Spleen (tissue), 7 donors: Measurements from ENCODE around the gene EI24.

Experiments used
- POLR2A ChIP-seq, 3 donors: fragments of 450-650 bp; IDR thresholded peaks; one replicate each; pipeline ENCODE4 v1.5.1; 2017; ENCODE audit warnings: antibody characterized with exemption in 3 of 3, mild to moderate bottlenecking in 1 of 3
- POLR2AphosphoS5 ChIP-seq, 3 donors: sonication (generic); formaldehyde crosslinking; IDR thresholded peaks; one replicate each; pipeline ENCODE4 v1.5.1; 2017; ENCODE audit warnings: antibody characterized with exemption in 3 of 3
- TF ChIP-seq, protein P1 (sequence below), 11 experiments: fragments of 200-600 bp in 7 of 11; fragments of 450-650 bp in 4 of 11; sonication (generic) in 4 of 11; IDR thresholded peaks in 8 of 11; conservative IDR thresholded peaks in 3 of 11; 1 replicate in 7 of 11; 2 replicates in 4 of 11; pipeline versions ENCODE4 v1.4.0 to v1.8.0; 2016 to 2021; ENCODE audit warnings: antibody characterized with exemption in 11 of 11, inconsistent platforms in 4 of 11, mild to moderate bottlenecking in 1 of 11
- donor health status: DM: no; HTN: no; CAD: no; lungs with moderate emphysema.
- donor health status: DM: no; HTN: no; CAD: no.
- donor health status: DM: no; HTN: no; CAD: no.

DNA sequence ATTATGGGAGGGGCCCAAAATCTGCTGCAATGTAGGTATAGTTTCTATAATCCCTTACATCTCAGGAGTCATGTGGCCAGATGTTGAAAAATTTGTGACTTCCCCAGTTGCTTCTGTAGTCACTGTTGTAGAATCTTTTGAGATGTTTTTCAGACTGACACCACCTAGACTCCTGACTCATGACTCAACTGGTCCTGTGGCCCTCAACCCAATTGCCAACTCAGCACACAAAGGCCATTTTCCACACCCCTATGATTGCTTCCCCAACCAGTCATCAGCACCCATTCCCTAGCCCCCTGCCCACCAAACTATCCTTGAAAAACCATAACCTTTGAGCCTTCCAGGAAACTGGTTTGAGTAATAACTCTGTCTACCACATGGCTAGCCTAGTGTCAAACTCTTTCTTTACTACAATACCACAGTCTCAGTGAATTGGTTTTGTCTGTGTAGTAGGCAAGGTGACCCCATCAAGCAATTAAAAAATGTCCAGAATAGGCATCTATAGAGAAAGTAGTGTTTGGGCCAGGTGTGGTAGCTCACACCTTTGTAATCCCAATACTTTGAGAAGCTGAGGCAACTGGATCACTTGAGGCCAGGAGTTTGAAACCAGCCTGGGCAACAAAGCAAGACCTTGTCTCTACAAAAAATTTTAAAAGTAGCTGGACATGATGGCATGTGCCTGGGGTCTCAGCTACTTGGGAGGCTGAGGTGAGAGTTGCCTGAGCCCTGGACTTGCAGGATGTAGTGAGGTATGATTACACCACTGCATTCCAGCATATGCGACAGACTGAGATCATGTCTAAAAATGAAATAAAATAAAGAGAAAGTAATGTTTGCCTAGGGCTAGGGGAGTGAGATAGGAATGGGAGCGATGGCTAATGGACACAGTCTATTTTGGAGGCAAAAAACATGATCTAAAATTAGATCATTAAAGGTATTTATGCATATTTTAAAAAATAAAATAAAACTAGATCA lies 49.1 kb upstream of the EI24 start:
- TF ChIP-seq, protein P1, sequence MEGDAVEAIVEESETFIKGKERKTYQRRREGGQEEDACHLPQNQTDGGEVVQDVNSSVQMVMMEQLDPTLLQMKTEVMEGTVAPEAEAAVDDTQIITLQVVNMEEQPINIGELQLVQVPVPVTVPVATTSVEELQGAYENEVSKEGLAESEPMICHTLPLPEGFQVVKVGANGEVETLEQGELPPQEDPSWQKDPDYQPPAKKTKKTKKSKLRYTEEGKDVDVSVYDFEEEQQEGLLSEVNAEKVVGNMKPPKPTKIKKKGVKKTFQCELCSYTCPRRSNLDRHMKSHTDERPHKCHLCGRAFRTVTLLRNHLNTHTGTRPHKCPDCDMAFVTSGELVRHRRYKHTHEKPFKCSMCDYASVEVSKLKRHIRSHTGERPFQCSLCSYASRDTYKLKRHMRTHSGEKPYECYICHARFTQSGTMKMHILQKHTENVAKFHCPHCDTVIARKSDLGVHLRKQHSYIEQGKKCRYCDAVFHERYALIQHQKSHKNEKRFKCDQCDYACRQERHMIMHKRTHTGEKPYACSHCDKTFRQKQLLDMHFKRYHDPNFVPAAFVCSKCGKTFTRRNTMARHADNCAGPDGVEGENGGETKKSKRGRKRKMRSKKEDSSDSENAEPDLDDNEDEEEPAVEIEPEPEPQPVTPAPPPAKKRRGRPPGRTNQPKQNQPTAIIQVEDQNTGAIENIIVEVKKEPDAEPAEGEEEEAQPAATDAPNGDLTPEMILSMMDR (IDR thresholded peaks at IDR 0.05 in 8 of 11, conservative IDR thresholded peaks at IDR 0.05 in 3 of 11): no peak
- no peak for TF ChIP-seq POLR2AphosphoS5 (IDR thresholded peaks at IDR 0.05)
- TF ChIP-seq POLR2A (IDR thresholded peaks at IDR 0.05): no peak
